Endodermal cell (in vitro differentiated cells): ENCODE results near the gene PTH2. TPM values are rescaled to one million over a fixed set of nuclear protein-coding genes. Genes with fewer than 3 reads are reported as not detected.
A peak's percentile ranks its signal among the peaks of the same experiment; 100 is the strongest.

Experiments used
- DNase-seq: peaks from one replicate; pipeline ENCODE4 v3.0.0-alpha.2; 2017
- H3K27ac ChIP-seq: 2 replicates; pipeline ENCODE4 v1.5.1; 2013; ENCODE audit warnings: mild to moderate bottlenecking, low read depth, low read length, moderate library complexity
- H3K27me3 ChIP-seq: 2 replicates; pipeline ENCODE4 v1.6.1; 2013; ENCODE audit warnings: mild to moderate bottlenecking, low read length, moderate library complexity; ENCODE audit not compliant: insufficient read depth, control insufficient read depth, poor library complexity, severe bottlenecking
- H3K36me3 ChIP-seq: 2 replicates; pipeline ENCODE4 v1.7.0; 2013; ENCODE audit warnings: mild to moderate bottlenecking, low read length, moderate library complexity; ENCODE audit not compliant: control insufficient read depth, insufficient read depth
- H3K4me1 ChIP-seq: one replicate; pipeline ENCODE4 v1.7.0; 2013; ENCODE audit warnings: low read length; ENCODE audit not compliant: control insufficient read depth, insufficient read depth
- H3K4me3 ChIP-seq: 2 replicates; pipeline ENCODE4 v1.5.1; 2013; ENCODE audit warnings: mild to moderate bottlenecking, low read length, moderate library complexity
- H3K9ac ChIP-seq: 2 replicates; pipeline ENCODE4 v1.6.1; 2013; ENCODE audit warnings: mild to moderate bottlenecking, low read length, moderate library complexity; ENCODE audit not compliant: poor library complexity, severe bottlenecking; ENCODE audit errors: extremely low read depth
- H3K9me3 ChIP-seq: 2 replicates; pipeline ENCODE4 v1.6.1; 2013; ENCODE audit warnings: mild to moderate bottlenecking, low read length, moderate library complexity; ENCODE audit not compliant: control insufficient read depth
- H3K27ac Mint-ChIP-seq: 2 replicates; pipeline ENCODE4 v1.8.0; 2020; ENCODE audit warnings: mixed read lengths
- H3K27me3 Mint-ChIP-seq: 2 replicates; pipeline ENCODE4 v1.8.0; 2021; ENCODE audit warnings: mild to moderate bottlenecking, mixed read lengths; ENCODE audit not compliant: insufficient read depth
- H3K36me3 Mint-ChIP-seq: 2 replicates; pipeline ENCODE4 v1.8.0; 2020; ENCODE audit warnings: low read depth, mixed read lengths
- H3K4me1 Mint-ChIP-seq: 2 replicates; pipeline ENCODE4 v1.8.0; 2020; ENCODE audit warnings: mixed read lengths
- H3K4me3 Mint-ChIP-seq: 2 replicates; pipeline ENCODE4 v1.8.0; 2020; ENCODE audit warnings: mild to moderate bottlenecking, moderate library complexity, mixed read lengths
- H3K9me3 Mint-ChIP-seq: 2 replicates; pipeline ENCODE4 v1.8.0; 2020; ENCODE audit warnings: mild to moderate bottlenecking, mixed read lengths
- CTCF ChIP-seq: fragments of 200-600 bp; sonication (generic); conservative IDR thresholded peaks from 2 replicates; pipeline ENCODE4 v1.5.0; 2021; ENCODE audit warnings: antibody characterized with exemption, mild to moderate bottlenecking
- WGBS, 2 experiments: methylation state at CpG; one replicate each; pipeline versions ENCODE4 v1.1.5 to v1.1.7; 2013; ENCODE audit warnings: missing lambda C conversion rate in 2 of 2, mixed read lengths in 1 of 2; ENCODE audit not compliant: insufficient coverage in 1 of 2, insufficient read length in 1 of 2; 5-methylcytosine and 5-hydroxymethylcytosine counted together
- total RNA-seq, 2 donors: library from RNA; stranded (reverse); fragmentation: NEBNext Ultra II Directional in 1 of 2; extraction: Animal tissue kit (Norgen Biotek cat#: 25700) in 1 of 2; gene quantifications; 2 replicates in 1 of 2; 3 replicates in 1 of 2; pipeline ENCODE4 v1.2.1, GENCODE V29; 2021

PTH2 gene
- total RNA-seq, 2 donors from 2014 or later: not detected

- no peak overlapping the region for H3K27ac Mint-ChIP-seq
- no peaks in the 10 kb centered on the region for H3K36me3 Mint-ChIP-seq
- no peak overlapping the region for H3K27ac ChIP-seq
- 84 to 94% methylated on average over 2 of the region's 2 CpGs for WGBS, 2 experiments
- TF ChIP-seq CTCF: no peak
- peaks cover 7% of the 10 kb centered on the region for H3K4me1 Mint-ChIP-seq
- peaks cover 63% of the 10 kb centered on the region for H3K27me3 ChIP-seq
- H3K4me3 ChIP-seq: no peak overlapping the region
- no peak for DNase-seq
- H3K9ac ChIP-seq: no peak overlapping the region
- no peaks in the 10 kb centered on the region for H3K9me3 ChIP-seq
- H3K27me3 Mint-ChIP-seq: peaks cover 64% of the 10 kb centered on the region
- no peaks in the 10 kb centered on the region for H3K4me1 ChIP-seq
- H3K4me3 Mint-ChIP-seq: no peak overlapping the region
- H3K9me3 Mint-ChIP-seq: no peaks in the 10 kb centered on the region
- no peaks in the 10 kb centered on the region for H3K36me3 ChIP-seq
Measured at GRCh38 chr19:49419173-49419572, 4.1 kb downstream of the PTH2 start.

- Mint-ChIP-seq H3K9me3 (no peaks in the 10 kb centered on the region), H3K4me1 (peaks cover 5% of the 10 kb centered on the region), H3K27ac (no peak overlapping the region), H3K36me3 (no peaks in the 10 kb centered on the region), H3K4me3 (no peak overlapping the region), H3K27me3 (peaks cover 58% of the 10 kb centered on the region)
- no peaks in the 10 kb centered on the region for H3K4me1 ChIP-seq
- WGBS, 2 experiments: 75 to 95% methylated on average over 2 to 5 of the region's 5 CpGs
- H3K9ac ChIP-seq: no peak overlapping the region
- no peaks in the 10 kb centered on the region for H3K36me3 ChIP-seq
- TF ChIP-seq CTCF: no peak
- no peak for DNase-seq
- H3K27ac ChIP-seq: no peak overlapping the region
- H3K9me3 ChIP-seq: no peaks in the 10 kb centered on the region
- peaks cover 56% of the 10 kb centered on the region for H3K27me3 ChIP-seq
- H3K4me3 ChIP-seq: no peak overlapping the region
Measured at GRCh38 chr19:49418511-49418910, 4.7 kb downstream of the PTH2 start.

GRCh38 chr19:49417088-49417487 lies 6.2 kb downstream of the PTH2 start:
- no peak overlapping the region for H3K27ac Mint-ChIP-seq
- H3K36me3 Mint-ChIP-seq: no peaks in the 10 kb centered on the region
- H3K9me3 Mint-ChIP-seq: no peaks in the 10 kb centered on the region
- Histone ChIP-seq H3K36me3 (no peaks in the 10 kb centered on the region), H3K27ac (no peak overlapping the region), H3K9me3 (no peaks in the 10 kb centered on the region), H3K4me3 (no peak overlapping the region), H3K27me3 (peaks cover 42% of the 10 kb centered on the region), H3K4me1 (no peaks in the 10 kb centered on the region), H3K9ac (no peak overlapping the region)
- peak; percentile 64 for TF ChIP-seq CTCF
- peaks cover 43% of the 10 kb centered on the region for H3K27me3 Mint-ChIP-seq
- 60 to 63% methylated on average over 4 to 7 of the region's 7 CpGs for WGBS, 2 experiments
- DNase-seq: peak; percentile 79
- H3K4me3 Mint-ChIP-seq: no peak overlapping the region
- H3K4me1 Mint-ChIP-seq: peaks cover 10% of the 10 kb centered on the region
